A549 (cell line): ENCODE measurements around the gene KLHL2.
"Not testable (repeated sequence)": the region's sequence is repeated elsewhere in the genome, so short reads cannot be mapped to it uniquely, and the experiment has no call there.

Experiments used
- FOSB ChIP-seq: fragments of 250-450 bp; sonication (Bioruptor Pico); IDR thresholded peaks from 2 replicates; pipeline ENCODE4 v1.5.0; 2020; ENCODE audit warnings: mild to moderate bottlenecking, moderate library complexity
- JUN ChIP-seq, 2 experiments: fragments of >200 bp; sonication (Bioruptor Twin); formaldehyde crosslinking; IDR thresholded peaks; 2 replicates in 1 of 2; 3 replicates in 1 of 2; pipeline ENCODE4 v1.6.1; 2016 to 2017
- ZNF302 ChIP-seq: fragments of 250-450 bp; sonication (Bioruptor Pico); IDR thresholded peaks from 2 replicates; pipeline ENCODE4 v1.9.0; 2021; ENCODE audit warnings: inconsistent platforms, mild to moderate bottlenecking, moderate library complexity
- TF ChIP-seq, protein P1 (sequence below): fragments of >200 bp; sonication (Bioruptor Twin); formaldehyde crosslinking; IDR thresholded peaks from 3 replicates; pipeline ENCODE4 v1.5.1; 2016
- TF ChIP-seq, protein P2 (sequence below): fragments of 200-600 bp; sonication (generic); IDR thresholded peaks from 2 replicates; pipeline ENCODE4 v1.6.1; 2016; ENCODE audit warnings: antibody characterized with exemption, mild to moderate bottlenecking, moderate library complexity

DNA sequence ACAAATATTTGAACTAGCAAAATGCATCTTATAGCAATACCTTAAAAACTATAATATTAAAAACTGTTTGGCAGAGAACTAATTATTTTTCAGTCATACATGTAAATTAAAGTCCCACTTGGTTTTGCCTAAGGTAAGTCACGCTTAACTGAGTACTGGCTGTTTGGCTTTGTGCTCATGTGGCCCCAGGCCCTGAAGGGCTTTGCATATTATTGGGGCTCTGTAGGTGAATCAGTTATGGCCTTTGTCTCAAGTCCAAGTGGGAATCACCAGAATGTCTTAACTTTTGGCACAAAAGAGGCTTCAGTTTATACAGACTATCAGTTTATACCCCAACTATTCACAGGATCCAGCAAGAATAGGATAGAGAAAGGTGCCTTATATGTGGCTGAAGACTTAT, 29.5 kb downstream of the KLHL2 start:
- TF ChIP-seq, protein P1, sequence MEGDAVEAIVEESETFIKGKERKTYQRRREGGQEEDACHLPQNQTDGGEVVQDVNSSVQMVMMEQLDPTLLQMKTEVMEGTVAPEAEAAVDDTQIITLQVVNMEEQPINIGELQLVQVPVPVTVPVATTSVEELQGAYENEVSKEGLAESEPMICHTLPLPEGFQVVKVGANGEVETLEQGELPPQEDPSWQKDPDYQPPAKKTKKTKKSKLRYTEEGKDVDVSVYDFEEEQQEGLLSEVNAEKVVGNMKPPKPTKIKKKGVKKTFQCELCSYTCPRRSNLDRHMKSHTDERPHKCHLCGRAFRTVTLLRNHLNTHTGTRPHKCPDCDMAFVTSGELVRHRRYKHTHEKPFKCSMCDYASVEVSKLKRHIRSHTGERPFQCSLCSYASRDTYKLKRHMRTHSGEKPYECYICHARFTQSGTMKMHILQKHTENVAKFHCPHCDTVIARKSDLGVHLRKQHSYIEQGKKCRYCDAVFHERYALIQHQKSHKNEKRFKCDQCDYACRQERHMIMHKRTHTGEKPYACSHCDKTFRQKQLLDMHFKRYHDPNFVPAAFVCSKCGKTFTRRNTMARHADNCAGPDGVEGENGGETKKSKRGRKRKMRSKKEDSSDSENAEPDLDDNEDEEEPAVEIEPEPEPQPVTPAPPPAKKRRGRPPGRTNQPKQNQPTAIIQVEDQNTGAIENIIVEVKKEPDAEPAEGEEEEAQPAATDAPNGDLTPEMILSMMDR = not testable (repeated sequence)
- TF ChIP-seq JUN (IDR thresholded peaks at IDR 0.05); FOSB (CRISPR knock-in tag); ZNF302: not testable (repeated sequence)
- TF ChIP-seq, protein P2, sequence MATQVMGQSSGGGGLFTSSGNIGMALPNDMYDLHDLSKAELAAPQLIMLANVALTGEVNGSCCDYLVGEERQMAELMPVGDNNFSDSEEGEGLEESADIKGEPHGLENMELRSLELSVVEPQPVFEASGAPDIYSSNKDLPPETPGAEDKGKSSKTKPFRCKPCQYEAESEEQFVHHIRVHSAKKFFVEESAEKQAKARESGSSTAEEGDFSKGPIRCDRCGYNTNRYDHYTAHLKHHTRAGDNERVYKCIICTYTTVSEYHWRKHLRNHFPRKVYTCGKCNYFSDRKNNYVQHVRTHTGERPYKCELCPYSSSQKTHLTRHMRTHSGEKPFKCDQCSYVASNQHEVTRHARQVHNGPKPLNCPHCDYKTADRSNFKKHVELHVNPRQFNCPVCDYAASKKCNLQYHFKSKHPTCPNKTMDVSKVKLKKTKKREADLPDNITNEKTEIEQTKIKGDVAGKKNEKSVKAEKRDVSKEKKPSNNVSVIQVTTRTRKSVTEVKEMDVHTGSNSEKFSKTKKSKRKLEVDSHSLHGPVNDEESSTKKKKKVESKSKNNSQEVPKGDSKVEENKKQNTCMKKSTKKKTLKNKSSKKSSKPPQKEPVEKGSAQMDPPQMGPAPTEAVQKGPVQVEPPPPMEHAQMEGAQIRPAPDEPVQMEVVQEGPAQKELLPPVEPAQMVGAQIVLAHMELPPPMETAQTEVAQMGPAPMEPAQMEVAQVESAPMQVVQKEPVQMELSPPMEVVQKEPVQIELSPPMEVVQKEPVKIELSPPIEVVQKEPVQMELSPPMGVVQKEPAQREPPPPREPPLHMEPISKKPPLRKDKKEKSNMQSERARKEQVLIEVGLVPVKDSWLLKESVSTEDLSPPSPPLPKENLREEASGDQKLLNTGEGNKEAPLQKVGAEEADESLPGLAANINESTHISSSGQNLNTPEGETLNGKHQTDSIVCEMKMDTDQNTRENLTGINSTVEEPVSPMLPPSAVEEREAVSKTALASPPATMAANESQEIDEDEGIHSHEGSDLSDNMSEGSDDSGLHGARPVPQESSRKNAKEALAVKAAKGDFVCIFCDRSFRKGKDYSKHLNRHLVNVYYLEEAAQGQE = not testable (repeated sequence)
